Endothelial cell of umbilical vein (primary cell): Measurements from ENCODE around the gene RAB6B. TPM values are rescaled to one million over a fixed set of nuclear protein-coding genes. Genes with fewer than 3 reads are reported as not detected.

Experiments
- BruUV-seq: library from RNA; stranded (reverse); fragments of 400-500 nt; replicated peaks from 2 replicates; lab custom pipeline; 2021; lab: Mats Ljungman, UMichigan
- CTCF ChIA-PET: fragments of 300-600, 350-600 bp; sonication (Branson Sonifier 250); formaldehyde crosslinking; loops from one replicate; lab custom pipeline; 2021; ENCODE audit warnings: antibody characterized with exemption, inconsistent platforms; lab: Charles Lee
- POLR2A ChIA-PET: fragments of 300-600, 350-600 bp; sonication (Branson Sonifier 250); formaldehyde crosslinking; loops from one replicate; lab custom pipeline; 2021; ENCODE audit warnings: antibody characterized with exemption, inconsistent platforms; lab: Charles Lee
- DNase-seq: peaks from one replicate; pipeline ENCODE4 v3.0.0-alpha.2; 2011; ENCODE audit warnings: low read depth, low spot score
- FAIRE-seq: peaks from 2 replicates; lab custom pipeline; 2011; peaks lifted over from hg19 to GRCh38; lab: Jason Lieb, UNC
- H2AFZ ChIP-seq: 2 replicates; pipeline ENCODE4 v1.6.0; 2012; ENCODE audit warnings: low read depth, low read length, control low read depth, inconsistent platforms
- H3K27ac ChIP-seq: 2 replicates; pipeline ENCODE4 v1.5.1; 2011; ENCODE audit warnings: low read depth, mild to moderate bottlenecking, control low read depth, low read length, moderate library complexity; ENCODE audit not compliant: insufficient read depth
- H3K27me3 ChIP-seq, 2 experiments: 2 replicates each; pipeline versions ENCODE4 v1.6.0 to v1.6.1; 2011; ENCODE audit warnings: low read length in 2 of 2, mixed read lengths in 1 of 2; ENCODE audit not compliant: control insufficient read depth in 2 of 2, insufficient read depth in 2 of 2
- H3K36me3 ChIP-seq, 2 experiments: 2 replicates in 1 of 2; 3 replicates in 1 of 2; pipeline ENCODE4 v1.5.1; 2011; ENCODE audit warnings: low read length in 2 of 2, mild to moderate bottlenecking in 1 of 2, moderate library complexity in 1 of 2; ENCODE audit not compliant: control insufficient read depth in 2 of 2, insufficient read depth in 2 of 2; ENCODE audit errors: extremely low read depth in 1 of 2
- H3K4me1 ChIP-seq: 3 replicates; pipeline ENCODE4 v1.5.1; 2011; ENCODE audit warnings: mild to moderate bottlenecking, low read length; ENCODE audit not compliant: control insufficient read depth, insufficient read depth; ENCODE audit errors: extremely low read depth
- H3K4me2 ChIP-seq: 2 replicates; pipeline ENCODE4 v1.6.1; 2011; ENCODE audit warnings: low read length, control low read depth, mixed read lengths; ENCODE audit not compliant: insufficient read depth
- H3K4me3 ChIP-seq, 3 experiments: fragments of 200-600 bp in 1 of 3; sonication (generic), shearing (Covaris generic) in 1 of 3; replicated peaks in 1 of 3; 2 replicates each; pipeline ENCODE4 v1.5.1; 2011 to 2016; ENCODE audit warnings: control low read depth in 3 of 3, low read length in 3 of 3, mild to moderate bottlenecking in 2 of 3, inconsistent platforms in 1 of 3, low read depth in 1 of 3, moderate library complexity in 1 of 3; ENCODE audit not compliant: insufficient read depth in 1 of 3
- H3K79me2 ChIP-seq: 2 replicates; pipeline ENCODE4 v1.6.0; 2012; ENCODE audit warnings: low read length, inconsistent platforms; ENCODE audit not compliant: control insufficient read depth, insufficient read depth
- H3K9ac ChIP-seq: replicated peaks from 2 replicates; pipeline ENCODE3; 2011; ENCODE audit warnings: low read length, control low read depth; ENCODE audit not compliant: insufficient read depth; ENCODE audit errors: extremely low read depth
- H3K9me1 ChIP-seq: replicated peaks from 3 replicates; pipeline ENCODE4 v1.6.0; 2011; ENCODE audit warnings: mild to moderate bottlenecking, low read length; ENCODE audit not compliant: control insufficient read depth, insufficient read depth; ENCODE audit errors: extremely low read depth
- H3K9me3 ChIP-seq: replicated peaks from 2 replicates; pipeline ENCODE4 v1.5.1; 2012; ENCODE audit warnings: low read length, inconsistent platforms; ENCODE audit not compliant: control insufficient read depth, insufficient read depth
- H4K20me1 ChIP-seq: replicated peaks from 2 replicates; pipeline ENCODE3; 2011; ENCODE audit warnings: mild to moderate bottlenecking, low read length; ENCODE audit not compliant: control insufficient read depth, insufficient read depth; ENCODE audit errors: extremely low read depth
- EZH2 ChIP-seq: IDR thresholded peaks from 2 replicates; pipeline ENCODE4 v1.6.1; 2012; ENCODE audit warnings: borderline replicate concordance, low read depth, mild to moderate bottlenecking, moderate library complexity, low read length, inconsistent platforms; ENCODE audit not compliant: severe bottlenecking
- FOS ChIP-seq: IDR thresholded peaks from 2 replicates; pipeline ENCODE4 v1.6.1; 2011; ENCODE audit warnings: mild to moderate bottlenecking, low read length, moderate library complexity, borderline replicate concordance; ENCODE audit not compliant: insufficient read depth
- GATA2 ChIP-seq: IDR thresholded peaks from 2 replicates; pipeline ENCODE4 v1.7.0; 2011; ENCODE audit warnings: low read depth, mild to moderate bottlenecking, moderate library complexity, mixed read lengths, low read length; ENCODE audit not compliant: insufficient read length, insufficient read depth
- JUN ChIP-seq: IDR thresholded peaks from 2 replicates; pipeline ENCODE4 v1.6.1; 2011; ENCODE audit warnings: borderline replicate concordance, low read depth; ENCODE audit not compliant: insufficient read length, insufficient read depth
- MYC ChIP-seq: IDR thresholded peaks from one replicate; pipeline ENCODE4 v1.6.1; 2011; ENCODE audit warnings: mild to moderate bottlenecking, low read depth, low read length
- POLR2A ChIP-seq: IDR thresholded peaks from 2 replicates; pipeline ENCODE4 v1.6.1; 2012; ENCODE audit warnings: low read depth, mild to moderate bottlenecking, control low read depth, low read length
- POLR2AphosphoS5 ChIP-seq: IDR thresholded peaks from 2 replicates; pipeline ENCODE4 v1.6.1; 2012; ENCODE audit warnings: low read depth, mild to moderate bottlenecking, control low read depth, low read length, moderate library complexity; ENCODE audit not compliant: insufficient read depth
- dilution Hi-C: fragments of 300-500 bp; cut with MboI; formaldehyde crosslinking; loops from one replicate; pipeline ENCODE4 v1.15.0; 2019; ENCODE audit warnings: low sequenced_read_pairs; ENCODE audit not compliant: extremely low pct_ligation_motif_present
- intact Hi-C: fragments of 100-400 bp; cut with micrococcal nuclease; formaldehyde crosslinking; loops from one replicate; pipeline ENCODE4 v1.10.0; 2022
- polyA plus RNA-seq, 4 experiments: library from polyadenylated mRNA; depleted of rRNA in 3 of 4; stranded (reverse) in 3 of 4; unstranded in 1 of 4; fragments of >200 nt; gene quantifications; 2 replicates each; pipeline versions ENCODE4 v1.2.1 to v1.2.3, GENCODE V29; 2011 to 2012; ENCODE audit warnings: missing spikeins in 1 of 4
- total RNA-seq: library from RNA; stranded (reverse); gene quantifications from 2 replicates; pipeline ENCODE4 v1.2.3, GENCODE V29; 2021
- TF ChIP-seq, protein P1 (sequence below): IDR thresholded peaks from 2 replicates; pipeline ENCODE4 v1.6.1; 2011; ENCODE audit not compliant: insufficient read depth, insufficient read length
- TF ChIP-seq, protein P2 (sequence below), 2 donors: IDR thresholded peaks; 1 replicate in 1 of 2; 2 replicates in 1 of 2; pipeline ENCODE4 v1.5.1; 2011; ENCODE audit warnings: low read length in 2 of 2, mild to moderate bottlenecking in 2 of 2, moderate library complexity in 2 of 2, control low read depth in 1 of 2, inconsistent platforms in 1 of 2, low read depth in 1 of 2; ENCODE audit not compliant: insufficient read depth in 1 of 2; ENCODE audit errors: extremely low read depth in 1 of 2

RAB6B gene
- total and polyA plus RNA-seq, 2 donors (not counting 3 experiments of a cell fraction or from before 2014, with no cell fraction given): 1.7 to 6.7 TPM

DNA sequence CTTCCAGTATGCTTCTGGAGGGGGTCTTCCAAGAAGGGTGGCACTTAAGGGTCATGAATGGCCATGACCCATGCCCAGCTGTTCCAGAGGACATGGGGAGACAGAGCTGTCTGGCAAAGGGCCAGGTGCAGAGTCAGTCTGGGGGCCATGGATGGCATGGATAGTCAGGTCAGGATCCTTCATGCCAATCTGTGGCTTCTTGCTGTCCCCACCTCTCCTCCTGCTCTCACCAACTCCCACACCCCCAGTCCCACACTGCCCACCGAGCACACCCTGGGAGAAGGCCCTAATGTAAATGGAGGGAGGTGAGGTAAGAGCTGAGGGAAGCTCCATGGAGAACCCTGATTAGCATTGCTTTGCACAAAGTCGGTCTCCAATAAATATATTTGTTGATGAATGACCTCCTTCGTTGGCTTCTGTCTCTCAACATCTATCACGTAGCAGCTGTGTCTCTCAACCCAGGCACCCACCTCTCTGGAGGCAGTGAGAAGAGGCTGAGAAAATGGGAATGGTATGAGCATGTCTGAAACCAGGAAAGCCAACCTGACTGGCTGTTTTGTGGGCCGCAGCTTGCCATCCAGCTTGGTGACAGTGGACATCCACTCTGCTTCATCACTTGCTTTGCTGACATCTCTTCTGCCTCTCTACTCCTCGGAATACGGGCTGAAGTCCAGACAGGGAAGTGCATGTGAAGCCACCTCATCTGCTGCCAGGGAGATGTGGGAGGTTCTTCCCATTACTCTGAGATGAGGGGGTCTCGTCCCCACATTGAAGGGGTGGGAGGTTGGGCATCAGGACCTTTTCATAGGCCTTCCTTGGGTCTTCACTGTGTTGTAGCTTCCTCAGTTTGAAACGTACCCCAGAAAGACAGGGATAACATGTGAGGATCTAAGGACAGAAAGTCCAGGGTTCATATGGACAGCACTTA is 37.7 kb upstream of the RAB6B start:
- Histone ChIP-seq H3K9me3 (no peaks in the 10 kb centered on the region), H3K4me2 (no peak overlapping the region), H3K27ac (no peak overlapping the region), H3K9me1 (no peaks in the 10 kb centered on the region), H2AFZ (no peak overlapping the region), H4K20me1 (no peaks in the 10 kb centered on the region), H3K79me2 (no peaks in the 10 kb centered on the region), H3K9ac (no peak overlapping the region), H3K4me1 (no peaks in the 10 kb centered on the region), H3K27me3 (no peaks in the 10 kb centered on the region), H3K36me3 (no peaks in the 10 kb centered on the region), H3K4me3 (no peak overlapping the region)
- intact Hi-C loops: loop anchor here (5.0 kb wide), 1 partner anchor 539 kb away; no protein-coding TSS in a partner anchor
- POLR2A ChIA-PET: no interaction called here
- no TSS peak for BruUV-seq
- DNase-seq: no peak
- dilution Hi-C loops: loop anchor here (25.0 kb wide), 1 partner anchor 279 kb away; no protein-coding TSS in a partner anchor
- no peak for FAIRE-seq
- CTCF ChIA-PET: interaction anchor here (1.0 to 7.2 kb wide), 3 partner anchors 8 to 1207 kb away, joined by 3 to 223 read pairs (median 3); no protein-coding TSS in a partner anchor
- no peak for TF ChIP-seq EZH2
- no peak for TF ChIP-seq JUN
- TF ChIP-seq FOS: no peak
- no peak for TF ChIP-seq POLR2A
- TF ChIP-seq POLR2AphosphoS5: no peak
- no peak for TF ChIP-seq GATA2
- TF ChIP-seq MYC: no peak
- TF ChIP-seq, protein P1, sequence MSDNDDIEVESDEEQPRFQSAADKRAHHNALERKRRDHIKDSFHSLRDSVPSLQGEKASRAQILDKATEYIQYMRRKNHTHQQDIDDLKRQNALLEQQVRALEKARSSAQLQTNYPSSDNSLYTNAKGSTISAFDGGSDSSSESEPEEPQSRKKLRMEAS: no peak
- TF ChIP-seq, protein P2, sequence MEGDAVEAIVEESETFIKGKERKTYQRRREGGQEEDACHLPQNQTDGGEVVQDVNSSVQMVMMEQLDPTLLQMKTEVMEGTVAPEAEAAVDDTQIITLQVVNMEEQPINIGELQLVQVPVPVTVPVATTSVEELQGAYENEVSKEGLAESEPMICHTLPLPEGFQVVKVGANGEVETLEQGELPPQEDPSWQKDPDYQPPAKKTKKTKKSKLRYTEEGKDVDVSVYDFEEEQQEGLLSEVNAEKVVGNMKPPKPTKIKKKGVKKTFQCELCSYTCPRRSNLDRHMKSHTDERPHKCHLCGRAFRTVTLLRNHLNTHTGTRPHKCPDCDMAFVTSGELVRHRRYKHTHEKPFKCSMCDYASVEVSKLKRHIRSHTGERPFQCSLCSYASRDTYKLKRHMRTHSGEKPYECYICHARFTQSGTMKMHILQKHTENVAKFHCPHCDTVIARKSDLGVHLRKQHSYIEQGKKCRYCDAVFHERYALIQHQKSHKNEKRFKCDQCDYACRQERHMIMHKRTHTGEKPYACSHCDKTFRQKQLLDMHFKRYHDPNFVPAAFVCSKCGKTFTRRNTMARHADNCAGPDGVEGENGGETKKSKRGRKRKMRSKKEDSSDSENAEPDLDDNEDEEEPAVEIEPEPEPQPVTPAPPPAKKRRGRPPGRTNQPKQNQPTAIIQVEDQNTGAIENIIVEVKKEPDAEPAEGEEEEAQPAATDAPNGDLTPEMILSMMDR (IDR thresholded peaks at IDR 0.05; ENCODE audit: extremely low read depth in 1 of 2, insufficient read depth in 1 of 2, low read depth in 1 of 2, low read length in 2 of 2): no peak
